NK-92 (cell line): ENCODE measurements around the gene OCRL.

Source experiments
- DNase-seq: peaks from one replicate; lab custom pipeline; 2025; ENCODE audit not compliant: unreplicated experiment; lab: John Stamatoyannopoulos, UW

Gene OCRL

GRCh38 chrX:129540068-129540653 is at the start of gene OCRL:
Gene OCRL, plus strand, starts transcription at chrX:129540259. Its CDS starts 181 bp downstream, at chrX:129540440.
- DNase-seq = no peak

GRCh38 chrX:129490330-129490729 is 49.7 kb upstream of the OCRL start:
- no peak for DNase-seq

DNA sequence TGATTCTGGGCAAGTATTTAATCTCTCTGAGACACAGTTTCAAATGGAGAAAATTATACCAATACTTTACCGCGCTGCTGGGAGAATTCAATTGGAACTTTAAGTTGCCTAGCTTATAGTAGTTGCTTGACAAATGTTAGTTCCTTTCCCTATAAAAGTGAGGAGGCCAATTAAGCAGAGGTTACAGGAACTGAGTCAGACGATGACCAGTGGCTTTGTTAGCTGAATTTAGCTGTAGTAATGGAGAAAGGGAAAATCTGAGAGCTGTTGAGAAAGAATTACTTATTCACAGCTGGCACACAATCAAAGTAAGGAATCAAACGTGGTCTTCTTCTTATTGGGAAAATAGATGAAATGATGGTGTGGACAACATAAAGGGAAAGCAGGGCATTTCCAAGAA is 46.4 kb upstream of the OCRL start:
- DNase-seq = no peak

GRCh38 chrX:129494887-129495286 is 45.2 kb upstream of the OCRL start:
- no peak for DNase-seq

- DNase-seq = no peak
Observed at GRCh38 chrX:129495900-129496299, 44.2 kb upstream of the OCRL start.

- no peak for DNase-seq
Observed at GRCh38 chrX:129496625-129497024, 43.4 kb upstream of the OCRL start.

DNA sequence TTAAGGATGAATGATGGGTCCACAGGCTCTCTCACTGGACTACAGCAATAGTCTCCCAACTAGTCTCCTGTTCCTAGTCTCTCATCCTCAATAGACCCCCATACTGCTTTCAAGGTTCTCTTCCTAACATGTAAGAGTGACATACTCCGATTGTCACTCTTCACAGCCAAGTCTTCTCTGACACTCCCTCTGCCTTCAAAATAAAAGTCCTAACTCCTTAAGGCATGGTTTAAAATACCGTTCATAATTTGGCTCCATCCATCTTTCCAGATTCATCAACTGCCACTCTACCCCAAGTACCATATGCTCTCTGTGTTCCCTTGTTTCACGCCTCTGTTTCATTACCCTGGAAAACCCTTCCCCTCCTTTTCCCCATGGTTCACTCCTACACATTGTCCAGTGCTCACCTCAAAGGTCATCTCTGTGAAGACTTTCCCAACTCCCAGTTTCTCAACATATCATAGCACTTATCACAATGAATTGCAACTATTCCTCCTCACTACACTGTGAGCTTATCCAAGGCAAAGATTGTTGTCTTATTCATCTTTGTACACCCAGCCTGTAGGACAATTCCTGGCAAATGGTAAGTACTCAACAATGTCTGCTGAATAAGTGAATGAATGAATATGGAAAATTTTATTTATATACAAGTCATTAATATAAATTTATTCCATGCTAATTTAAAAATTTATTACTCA is 42.8 kb upstream of the OCRL start:
- no peak for DNase-seq

- no peak for DNase-seq
Observed at GRCh38 chrX:129510331-129510730, 29.7 kb upstream of the OCRL start.

- DNase-seq = no peak
Observed at GRCh38 chrX:129511689-129512088, 28.4 kb upstream of the OCRL start.

DNA sequence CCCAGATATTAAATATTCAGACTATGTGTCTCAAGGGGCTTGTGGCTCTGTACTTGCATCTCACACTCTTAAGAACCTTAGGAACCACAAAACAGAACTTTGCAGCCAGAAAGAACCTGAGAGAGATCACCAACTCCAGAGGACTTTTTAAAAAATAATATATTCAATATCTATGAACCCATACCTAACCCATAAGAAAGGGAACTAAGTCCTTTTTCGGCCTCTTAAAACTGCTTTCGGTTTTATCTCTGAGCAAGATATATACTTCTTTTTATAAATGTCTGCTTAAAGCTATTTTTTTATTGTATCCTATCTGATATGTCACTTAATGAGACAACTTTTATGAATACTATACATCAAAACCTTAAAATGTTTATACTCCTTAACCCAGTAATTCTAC is 27.6 kb upstream of the OCRL start:
- DNase-seq = no peak

DNA sequence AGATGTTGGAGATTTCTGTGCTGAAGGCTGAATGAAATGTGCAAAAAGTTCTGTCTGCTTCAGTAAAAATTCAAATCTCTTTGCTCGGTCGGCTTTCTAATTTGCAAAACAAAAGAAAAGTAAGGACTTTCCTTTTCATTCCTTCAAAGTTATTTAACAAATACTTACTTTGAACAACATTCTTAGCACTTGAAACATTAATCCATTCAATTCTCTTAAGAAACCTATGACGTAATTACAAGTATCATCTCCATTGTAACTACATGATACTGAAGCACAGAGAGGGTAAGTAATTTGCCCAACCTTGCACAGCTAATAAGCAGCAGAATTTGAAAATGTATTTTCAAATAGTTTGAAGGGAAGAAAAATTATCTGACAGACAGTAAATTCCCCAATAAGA is 23.7 kb upstream of the OCRL start:
- no peak for DNase-seq

DNA sequence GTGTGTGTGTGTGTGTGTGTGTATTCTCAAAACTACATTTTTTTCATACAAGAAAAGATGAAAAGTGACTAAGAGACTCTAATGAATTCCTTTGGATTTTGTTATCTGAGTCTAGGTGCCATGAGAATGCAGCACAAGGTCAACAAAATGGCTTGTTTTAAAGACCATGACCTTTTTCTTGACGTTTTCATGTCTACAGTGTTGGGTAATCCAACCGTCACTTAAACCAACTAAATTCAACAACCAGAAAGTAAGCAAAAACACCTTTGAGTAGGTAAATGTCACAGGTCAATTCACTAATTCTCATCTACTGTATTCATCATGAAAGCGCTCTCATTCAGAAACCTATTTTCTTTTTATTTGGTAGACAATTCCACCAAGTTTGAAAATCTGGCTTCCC is 19.9 kb upstream of the OCRL start:
- no peak for DNase-seq

GRCh38 chrX:129522184-129523078 is 17.6 kb upstream of the OCRL start:
- DNase-seq = no peak

GRCh38 chrX:129523079-129523911 is 16.8 kb upstream of the OCRL start, which contains the start of gene SMARCA1:
Gene SMARCA1, minus strand, starts transcription at chrX:129523490. Its CDS starts 120 bp downstream, at chrX:129523370.
- no peak for DNase-seq

DNA sequence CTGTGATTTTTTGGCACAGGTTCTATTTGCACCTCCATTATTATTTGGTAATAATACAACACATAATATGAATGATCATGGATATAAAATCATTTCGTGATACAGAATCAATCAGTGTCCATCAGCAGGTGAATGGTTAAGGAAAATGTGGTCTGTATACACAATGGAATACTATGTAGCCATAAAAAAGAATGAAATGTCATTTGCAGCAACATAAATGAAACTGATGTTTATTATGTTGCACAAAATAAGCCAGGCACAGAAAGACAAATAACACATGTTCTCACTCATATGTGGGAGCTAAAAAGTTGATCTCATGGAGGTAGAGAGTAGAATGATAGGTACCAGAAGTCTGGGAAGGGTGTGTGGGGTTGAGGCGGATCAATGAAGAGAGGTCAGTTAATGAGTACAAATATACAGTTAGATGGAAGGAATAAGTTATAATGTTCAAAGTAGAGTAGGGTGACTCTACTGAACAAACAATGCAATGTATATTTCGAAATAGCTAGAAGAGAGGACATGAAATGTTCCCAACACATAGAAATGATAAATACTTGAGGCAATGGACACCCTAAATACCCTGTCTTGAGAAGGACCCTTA is 15.7 kb upstream of the OCRL start:
- DNase-seq = no peak

DNA sequence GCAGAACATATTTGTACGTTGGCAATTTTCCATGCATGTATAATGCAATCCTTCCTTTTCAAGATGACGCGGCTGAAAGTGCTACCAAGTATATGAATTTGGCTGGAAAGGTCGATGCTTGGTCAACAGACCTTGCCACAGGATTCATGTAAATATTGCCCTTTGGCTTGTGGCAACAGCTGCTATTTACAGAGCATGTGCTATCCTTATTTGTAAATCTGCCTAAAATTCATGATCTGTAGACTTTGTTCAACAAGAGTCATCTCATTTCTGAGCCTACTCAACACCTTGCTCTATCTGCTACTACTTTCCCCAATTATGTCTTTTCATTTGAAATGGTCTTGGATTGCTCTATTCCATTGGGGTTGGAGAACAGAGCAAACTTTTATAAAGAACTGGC is 14.9 kb upstream of the OCRL start:
- no peak for DNase-seq

DNA sequence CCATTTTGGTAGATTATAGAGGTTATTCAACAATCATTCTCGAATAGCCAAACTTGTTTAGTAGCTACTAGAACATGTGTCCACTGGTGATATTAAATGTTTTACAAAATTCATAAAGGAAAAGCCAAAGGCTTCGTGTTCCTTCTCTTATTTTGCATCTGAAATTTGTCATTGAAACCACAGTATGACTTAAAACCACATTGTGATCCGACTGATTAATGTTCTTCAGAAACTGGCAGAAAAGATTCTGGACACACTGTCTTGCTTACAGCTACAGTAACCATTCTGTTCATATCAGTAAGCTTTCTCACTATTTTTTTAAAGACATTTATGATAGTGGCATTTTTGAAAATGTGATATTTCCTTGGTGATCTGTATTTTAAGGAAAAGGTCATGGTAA is 14.2 kb upstream of the OCRL start:
- no peak for DNase-seq

GRCh38 chrX:129529685-129530281 is 10.3 kb upstream of the OCRL start:
- DNase-seq = no peak

- DNase-seq = no peak
Observed at GRCh38 chrX:129530410-129530809, 9.6 kb upstream of the OCRL start.

DNA sequence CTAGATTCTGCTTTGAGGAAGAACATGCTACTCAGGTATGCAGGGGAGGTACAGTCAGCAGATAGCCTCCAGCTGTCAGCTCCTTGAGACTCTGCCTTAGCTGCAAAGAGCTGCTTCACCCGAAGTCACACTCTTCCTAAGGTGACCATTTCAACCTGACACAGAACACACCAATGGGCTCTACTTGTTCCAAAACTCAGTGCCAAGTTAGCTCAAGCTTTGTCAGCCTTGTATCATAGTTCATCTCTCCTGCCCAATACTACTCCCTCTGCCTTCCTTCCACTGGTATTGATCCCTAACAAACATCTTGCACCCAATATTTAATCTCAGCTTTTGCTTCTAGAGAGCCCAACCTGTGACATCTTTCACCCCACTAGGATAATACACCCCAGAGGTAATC is 8.9 kb upstream of the OCRL start:
- no peak for DNase-seq
